ENCODE measurements around the gene UBE2N.
"Not testable (repeated sequence)": the region's sequence is repeated elsewhere in the genome, so short reads cannot be mapped to it uniquely, and the experiment has no call there.

Gene UBE2N

GRCh38 chr12:93381976-93382437, 59.7 kb downstream of the UBE2N start:
- H3K9me3 Mint-ChIP-seq; H3K4me3 Mint-ChIP-seq; H3K27me3 Mint-ChIP-seq (ENCODE audit: low read depth); H3K27ac Mint-ChIP-seq: not testable (repeated sequence)
- Mint-ChIP-seq H3K4me1 (ENCODE audit: low read depth) (peaks cover 34% of the 10 kb centered on the region), H3K36me3 (ENCODE audit: low read depth) (peaks cover 14% of the 10 kb centered on the region)

- H3K4me1 Mint-ChIP-seq (ENCODE audit: low read depth) = peaks cover 37% of the 10 kb centered on the region
- H3K27me3 Mint-ChIP-seq (ENCODE audit: low read depth) = no peaks in the 10 kb centered on the region
- H3K27ac Mint-ChIP-seq = peak overlapping the region; percentile 62
- peaks cover 14% of the 10 kb centered on the region for H3K36me3 Mint-ChIP-seq (ENCODE audit: low read depth)
- peak overlapping the region; percentile 23 for H3K4me3 Mint-ChIP-seq
- H3K9me3 Mint-ChIP-seq = no peaks in the 10 kb centered on the region
Observed at GRCh38 chr12:93381161-93381975, 60.4 kb downstream of the UBE2N start.

- H3K27ac Mint-ChIP-seq = peak overlapping the region; percentile 34
- H3K4me3 Mint-ChIP-seq = peak overlapping the region; percentile 100
- peaks cover 14% of the 10 kb centered on the region for H3K36me3 Mint-ChIP-seq (ENCODE audit: low read depth)
- no peaks in the 10 kb centered on the region for H3K27me3 Mint-ChIP-seq (ENCODE audit: low read depth)
- no peaks in the 10 kb centered on the region for H3K9me3 Mint-ChIP-seq
- H3K4me1 Mint-ChIP-seq (ENCODE audit: low read depth) = peaks cover 37% of the 10 kb centered on the region
Observed at GRCh38 chr12:93380480-93381121, 61.1 kb downstream of the UBE2N start.

- H3K36me3 Mint-ChIP-seq (ENCODE audit: low read depth) = peaks cover 10% of the 10 kb centered on the region
- H3K27me3 Mint-ChIP-seq (ENCODE audit: low read depth) = no peaks in the 10 kb centered on the region
- H3K27ac Mint-ChIP-seq = peak overlapping the region; percentile 100
- peaks cover 36% of the 10 kb centered on the region for H3K4me1 Mint-ChIP-seq (ENCODE audit: low read depth)
- H3K9me3 Mint-ChIP-seq = no peaks in the 10 kb centered on the region
- peak overlapping the region; percentile 100 for H3K4me3 Mint-ChIP-seq
Observed at GRCh38 chr12:93379981-93380361, 61.8 kb downstream of the UBE2N start.

- Mint-ChIP-seq H3K27ac (peak overlapping the region; percentile 100), H3K4me1 (ENCODE audit: low read depth) (peaks cover 34% of the 10 kb centered on the region), H3K27me3 (ENCODE audit: low read depth) (no peaks in the 10 kb centered on the region), H3K9me3 (no peaks in the 10 kb centered on the region), H3K36me3 (ENCODE audit: low read depth) (peaks cover 7% of the 10 kb centered on the region), H3K4me3 (peak overlapping the region; percentile 100)
Observed at GRCh38 chr12:93379326-93379980, 62.3 kb downstream of the UBE2N start.

- Mint-ChIP-seq H3K9me3 (no peaks in the 10 kb centered on the region), H3K27ac (peak overlapping the region; percentile 100), H3K36me3 (ENCODE audit: low read depth) (peaks cover 7% of the 10 kb centered on the region), H3K27me3 (ENCODE audit: low read depth) (no peaks in the 10 kb centered on the region), H3K4me3 (peak overlapping the region; percentile 100), H3K4me1 (ENCODE audit: low read depth) (peaks cover 34% of the 10 kb centered on the region)
Observed at GRCh38 chr12:93378998-93379325, 62.8 kb downstream of the UBE2N start.

GRCh38 chr12:93378196-93378997, 63.4 kb downstream of the UBE2N start:
- H3K27me3 Mint-ChIP-seq (ENCODE audit: low read depth); H3K36me3 Mint-ChIP-seq (ENCODE audit: low read depth); H3K9me3 Mint-ChIP-seq: not testable (repeated sequence)
- Mint-ChIP-seq H3K27ac (peak overlapping the region; percentile 100), H3K4me3 (peak overlapping the region; percentile 100), H3K4me1 (ENCODE audit: low read depth) (peaks cover 34% of the 10 kb centered on the region)

GRCh38 chr12:93377252-93378195, 64.2 kb downstream of the UBE2N start, which contains the start of gene NUDT4:
Gene NUDT4, plus strand, starts transcription at chr12:93377925. Its CDS starts 398 bp downstream, at chr12:93378323.
- Mint-ChIP-seq H3K4me3 (peak within 1 kb of the TSS; percentile 100), H3K9me3 (no peaks in the 10 kb centered on the region), H3K27ac (peak within 1 kb of the TSS; percentile 100), H3K36me3 (ENCODE audit: low read depth) (peaks cover 7% of the 10 kb centered on the region), H3K27me3 (ENCODE audit: low read depth) (no peaks in the 10 kb centered on the region), H3K4me1 (ENCODE audit: low read depth) (peaks cover 31% of the 10 kb centered on the region)

GRCh38 chr12:93376436-93377251, 65.1 kb downstream of the UBE2N start:
- H3K4me1 Mint-ChIP-seq (ENCODE audit: low read depth) = peaks cover 27% of the 10 kb centered on the region
- H3K36me3 Mint-ChIP-seq (ENCODE audit: low read depth) = peaks cover 5% of the 10 kb centered on the region
- H3K27me3 Mint-ChIP-seq (ENCODE audit: low read depth) = no peaks in the 10 kb centered on the region
- H3K4me3 Mint-ChIP-seq = no peak overlapping the region
- no peaks in the 10 kb centered on the region for H3K9me3 Mint-ChIP-seq
- H3K27ac Mint-ChIP-seq = peak overlapping the region; percentile 33

GRCh38 chr12:93375906-93376305, 65.8 kb downstream of the UBE2N start:
- Mint-ChIP-seq H3K4me3 (no peak overlapping the region), H3K4me1 (ENCODE audit: low read depth) (peaks cover 19% of the 10 kb centered on the region), H3K9me3 (no peaks in the 10 kb centered on the region), H3K27me3 (ENCODE audit: low read depth) (no peaks in the 10 kb centered on the region), H3K27ac (no peak overlapping the region), H3K36me3 (ENCODE audit: low read depth) (peaks cover 3% of the 10 kb centered on the region)

GRCh38 chr12:93373961-93374656, 67.6 kb downstream of the UBE2N start:
- Mint-ChIP-seq H3K4me1 (ENCODE audit: low read depth) (peaks cover 5% of the 10 kb centered on the region), H3K36me3 (ENCODE audit: low read depth) (peaks cover 3% of the 10 kb centered on the region), H3K4me3 (no peak overlapping the region), H3K9me3 (no peaks in the 10 kb centered on the region), H3K27ac (no peak overlapping the region), H3K27me3 (ENCODE audit: low read depth) (no peaks in the 10 kb centered on the region)

GRCh38 chr12:93370947-93371346, 70.8 kb downstream of the UBE2N start:
- Mint-ChIP-seq H3K27ac (no peak overlapping the region), H3K4me1 (ENCODE audit: low read depth) (no peaks in the 10 kb centered on the region), H3K36me3 (ENCODE audit: low read depth) (no peaks in the 10 kb centered on the region), H3K4me3 (no peak overlapping the region), H3K9me3 (no peaks in the 10 kb centered on the region), H3K27me3 (ENCODE audit: low read depth) (no peaks in the 10 kb centered on the region)

All from T-helper 1 cell treated with Interleukin-12 subunit alpha and Interleukin-12 subunit beta and Interleukin-4 antibody, amounts not matched to agents 30 μg/mL and 1 μg/mL, for 36 hours (primary cell).